ENCODE measurements around the gene RNF224. TPM values are rescaled to one million over a fixed set of nuclear protein-coding genes. Genes with fewer than 3 reads are reported as not detected.

RNF224 gene
- total and polyA plus RNA-seq, 2 of the 13 experiments (the other 11 are each of a cell fraction or from before 2014, with no cell fraction given), result 0.09 TPM; not detected in 1

DNA sequence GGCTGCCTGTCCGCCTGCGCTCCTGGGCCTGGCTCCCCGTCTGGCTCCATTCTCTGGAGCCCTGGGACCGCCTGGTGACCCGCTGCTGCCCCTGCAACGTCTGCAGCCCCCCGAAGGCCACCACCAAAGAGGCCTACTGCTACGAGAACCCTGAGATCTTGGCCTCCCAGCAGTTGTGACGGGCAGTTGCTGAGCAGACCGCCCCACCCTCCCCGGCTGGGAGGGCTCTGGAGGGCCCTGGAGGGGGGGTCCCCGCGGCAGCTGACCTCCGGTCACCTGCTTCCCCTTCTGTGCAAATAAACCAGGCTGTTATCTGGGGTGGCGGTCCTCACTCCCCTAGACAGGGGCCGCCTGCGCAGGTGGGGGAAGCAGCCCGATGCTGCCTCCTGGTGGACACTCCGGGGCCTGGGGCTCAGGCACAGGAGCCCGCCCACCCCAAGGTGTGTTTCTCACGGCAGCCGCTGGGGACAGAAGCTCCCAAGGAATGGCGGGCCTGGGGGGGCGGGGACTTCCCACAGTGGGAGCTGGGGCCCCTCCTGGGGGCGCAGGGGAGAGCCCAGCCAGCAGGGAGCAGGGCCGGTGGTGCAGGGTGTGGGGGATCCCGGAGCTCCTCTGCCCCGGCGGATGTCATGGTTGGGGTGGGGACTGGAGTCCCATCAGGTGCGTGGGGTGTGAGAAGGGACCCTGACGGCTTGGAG lies 9.1 kb downstream of the RNF224 start (continued):
- TF ChIP-seq BORCS8-MEF2B (CRISPR knock-in tag; IDR thresholded peaks at IDR 0.05) (0 out of 2 replicates have a peak, but pooled peaks have one; percentile 20), ZNF326 (CRISPR knock-in tag; IDR thresholded peaks at IDR 0.05; ENCODE audit: borderline replicate concordance) (no peak), JUNB (CRISPR knock-in tag; IDR thresholded peaks at IDR 0.05; ENCODE audit: borderline replicate concordance) (no peak), ZNF367 (CRISPR knock-in tag; IDR thresholded peaks at IDR 0.05; ENCODE audit: borderline replicate concordance) (no peak), SKI (IDR thresholded peaks at IDR 0.05; ENCODE audit: partially characterized antibody) (peak; percentile 86), STAG1 (CRISPR knock-in tag; IDR thresholded peaks at IDR 0.05) (peak; percentile 91), ZSCAN21 (CRISPR knock-in tag; IDR thresholded peaks at IDR 0.05; ENCODE audit: borderline replicate concordance) (peak; percentile 11; the same call in 1 of the 2 replicates), SMYD3 (CRISPR knock-in tag; IDR thresholded peaks at IDR 0.05) (0 out of 2 replicates have a peak, but pooled peaks have one; percentile 44), HNF4G (IDR thresholded peaks at IDR 0.05; ENCODE audit: borderline replicate concordance, low read depth, low read length) (peak; percentile 33; the same call in 1 of the 2 replicates), HNF4G (CRISPR knock-in tag; IDR thresholded peaks at IDR 0.05; ENCODE audit: borderline replicate concordance, low read depth) (0 out of 2 replicates have a peak, but pooled peaks have one; percentile 46), TCF12 (IDR thresholded peaks at IDR 0.05) (no peak), TCF12 (CRISPR knock-in tag; IDR thresholded peaks at IDR 0.05) (peak; percentile 42; the same call in 1 of the 2 replicates), ZNF749 (CRISPR knock-in tag; IDR thresholded peaks at IDR 0.05; ENCODE audit: borderline replicate concordance) (no peak)
- TF ChIP-seq, protein P1, sequence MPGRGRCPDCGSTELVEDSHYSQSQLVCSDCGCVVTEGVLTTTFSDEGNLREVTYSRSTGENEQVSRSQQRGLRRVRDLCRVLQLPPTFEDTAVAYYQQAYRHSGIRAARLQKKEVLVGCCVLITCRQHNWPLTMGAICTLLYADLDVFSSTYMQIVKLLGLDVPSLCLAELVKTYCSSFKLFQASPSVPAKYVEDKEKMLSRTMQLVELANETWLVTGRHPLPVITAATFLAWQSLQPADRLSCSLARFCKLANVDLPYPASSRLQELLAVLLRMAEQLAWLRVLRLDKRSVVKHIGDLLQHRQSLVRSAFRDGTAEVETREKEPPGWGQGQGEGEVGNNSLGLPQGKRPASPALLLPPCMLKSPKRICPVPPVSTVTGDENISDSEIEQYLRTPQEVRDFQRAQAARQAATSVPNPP (CRISPR knock-in tag; IDR thresholded peaks at IDR 0.05), result no peak
- TF ChIP-seq, protein P2, sequence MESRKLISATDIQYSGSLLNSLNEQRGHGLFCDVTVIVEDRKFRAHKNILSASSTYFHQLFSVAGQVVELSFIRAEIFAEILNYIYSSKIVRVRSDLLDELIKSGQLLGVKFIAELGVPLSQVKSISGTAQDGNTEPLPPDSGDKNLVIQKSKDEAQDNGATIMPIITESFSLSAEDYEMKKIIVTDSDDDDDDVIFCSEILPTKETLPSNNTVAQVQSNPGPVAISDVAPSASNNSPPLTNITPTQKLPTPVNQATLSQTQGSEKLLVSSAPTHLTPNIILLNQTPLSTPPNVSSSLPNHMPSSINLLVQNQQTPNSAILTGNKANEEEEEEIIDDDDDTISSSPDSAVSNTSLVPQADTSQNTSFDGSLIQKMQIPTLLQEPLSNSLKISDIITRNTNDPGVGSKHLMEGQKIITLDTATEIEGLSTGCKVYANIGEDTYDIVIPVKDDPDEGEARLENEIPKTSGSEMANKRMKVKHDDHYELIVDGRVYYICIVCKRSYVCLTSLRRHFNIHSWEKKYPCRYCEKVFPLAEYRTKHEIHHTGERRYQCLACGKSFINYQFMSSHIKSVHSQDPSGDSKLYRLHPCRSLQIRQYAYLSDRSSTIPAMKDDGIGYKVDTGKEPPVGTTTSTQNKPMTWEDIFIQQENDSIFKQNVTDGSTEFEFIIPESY (CRISPR knock-in tag; IDR thresholded peaks at IDR 0.05), result peak; percentile 95
- TF ChIP-seq, protein P3, sequence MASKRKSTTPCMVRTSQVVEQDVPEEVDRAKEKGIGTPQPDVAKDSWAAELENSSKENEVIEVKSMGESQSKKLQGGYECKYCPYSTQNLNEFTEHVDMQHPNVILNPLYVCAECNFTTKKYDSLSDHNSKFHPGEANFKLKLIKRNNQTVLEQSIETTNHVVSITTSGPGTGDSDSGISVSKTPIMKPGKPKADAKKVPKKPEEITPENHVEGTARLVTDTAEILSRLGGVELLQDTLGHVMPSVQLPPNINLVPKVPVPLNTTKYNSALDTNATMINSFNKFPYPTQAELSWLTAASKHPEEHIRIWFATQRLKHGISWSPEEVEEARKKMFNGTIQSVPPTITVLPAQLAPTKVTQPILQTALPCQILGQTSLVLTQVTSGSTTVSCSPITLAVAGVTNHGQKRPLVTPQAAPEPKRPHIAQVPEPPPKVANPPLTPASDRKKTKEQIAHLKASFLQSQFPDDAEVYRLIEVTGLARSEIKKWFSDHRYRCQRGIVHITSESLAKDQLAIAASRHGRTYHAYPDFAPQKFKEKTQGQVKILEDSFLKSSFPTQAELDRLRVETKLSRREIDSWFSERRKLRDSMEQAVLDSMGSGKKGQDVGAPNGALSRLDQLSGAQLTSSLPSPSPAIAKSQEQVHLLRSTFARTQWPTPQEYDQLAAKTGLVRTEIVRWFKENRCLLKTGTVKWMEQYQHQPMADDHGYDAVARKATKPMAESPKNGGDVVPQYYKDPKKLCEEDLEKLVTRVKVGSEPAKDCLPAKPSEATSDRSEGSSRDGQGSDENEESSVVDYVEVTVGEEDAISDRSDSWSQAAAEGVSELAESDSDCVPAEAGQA (IDR thresholded peaks at IDR 0.05; ENCODE audit: low read depth), result no peak
- TF ChIP-seq, protein P3 (CRISPR knock-in tag; IDR thresholded peaks at IDR 0.05; ENCODE audit: borderline replicate concordance), result 0 out of 2 replicates have a peak, but pooled peaks have one; percentile 50
